Measurements from ENCODE around the gene CELF4.

CELF4 gene

DNA sequence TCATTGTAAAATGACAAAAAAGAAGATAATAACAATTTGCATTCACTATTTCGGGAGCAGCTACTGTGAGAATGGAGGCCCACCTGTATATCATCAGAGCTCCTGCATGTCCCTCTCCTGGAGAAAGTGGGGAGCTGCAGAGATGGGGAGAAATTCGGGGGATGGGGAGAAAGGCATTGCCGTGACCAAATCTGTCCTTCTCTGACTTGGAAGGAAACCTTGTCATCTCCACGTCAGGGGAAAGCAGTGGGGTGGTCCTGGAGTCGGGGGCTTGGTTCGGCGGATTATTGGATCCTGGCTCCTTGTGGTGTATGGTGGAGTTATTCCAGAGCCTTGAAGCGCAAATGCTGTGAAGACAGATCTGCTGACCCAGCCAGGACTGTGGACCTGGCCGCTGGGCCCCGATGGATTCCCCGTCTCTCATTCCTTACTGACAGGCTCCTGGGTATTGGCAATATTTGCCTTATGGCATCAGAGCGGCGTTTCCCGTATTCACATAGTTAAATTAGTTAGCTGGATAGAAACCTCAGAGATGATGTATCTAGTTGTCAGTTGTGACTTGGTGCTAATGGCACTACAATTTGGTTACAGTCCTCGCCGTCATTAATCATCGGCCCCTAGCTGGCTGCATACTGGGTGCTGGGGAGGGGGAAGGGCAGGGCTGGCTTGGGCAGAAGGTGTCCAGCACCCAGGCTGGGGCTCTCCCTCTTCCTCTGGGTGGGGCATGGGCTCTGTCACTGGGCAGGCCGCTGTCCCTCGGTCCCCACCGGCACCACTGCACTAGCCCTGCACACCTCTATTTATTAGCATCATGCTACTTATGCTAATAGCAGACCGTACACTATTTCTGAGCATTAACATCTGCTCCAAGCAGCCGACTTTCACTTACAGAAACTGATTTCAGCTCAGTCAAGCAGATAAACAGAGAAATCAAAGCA is 31.7 kb downstream of the CELF4 start:
- peak in 2 of 10 donors; percentile 54 to 63 for DNase-seq

DNA sequence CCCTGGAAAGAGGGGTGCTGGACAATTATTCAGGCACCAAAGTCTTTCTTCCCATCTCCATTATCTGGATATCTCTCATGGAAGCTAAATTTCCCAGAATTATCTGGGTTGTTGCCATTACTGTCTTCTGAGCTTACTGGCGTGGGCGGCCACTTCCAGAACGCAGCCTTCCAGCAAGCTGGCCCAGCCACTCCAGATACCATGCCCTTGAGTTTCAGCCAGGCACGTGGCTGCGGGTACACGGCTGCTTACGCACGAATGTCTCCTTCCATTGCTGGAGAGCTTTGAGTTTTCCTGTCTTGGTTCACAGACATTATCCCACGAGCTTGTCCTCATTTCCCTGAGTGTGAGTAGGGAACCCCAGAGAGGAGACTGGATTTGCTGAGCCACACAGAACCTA is 32.7 kb downstream of the CELF4 start:
- DNase-seq: peak in 8 of 10 donors; percentile 49 to 95 (median 73)
- intact Hi-C loops (cut with DNase I): no loop called here

More for the DNA sequence above, 31.7 kb downstream of the CELF4 start:
- intact Hi-C loops (cut with DNase I): no loop called here

DNA sequence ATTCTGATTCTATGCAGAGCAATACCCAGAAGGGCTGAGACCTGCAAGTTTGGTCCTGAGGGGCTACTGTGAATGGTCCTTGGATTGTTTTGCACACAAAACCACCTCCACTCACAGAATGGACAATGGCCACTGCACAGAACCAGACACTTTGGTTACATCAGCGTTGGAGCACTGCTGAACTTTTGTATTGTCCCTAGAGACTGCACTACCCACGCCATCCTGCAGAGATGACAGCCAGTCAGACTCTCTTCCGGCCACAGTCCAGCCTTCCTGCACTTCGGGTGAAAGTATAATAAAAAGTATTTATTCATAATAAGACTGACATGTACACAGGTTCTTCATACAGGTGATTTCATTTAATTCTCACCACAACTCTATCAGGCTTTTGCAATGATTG is 35.7 kb downstream of the CELF4 start:
- intact Hi-C loops (cut with DNase I): no loop called here

DNA sequence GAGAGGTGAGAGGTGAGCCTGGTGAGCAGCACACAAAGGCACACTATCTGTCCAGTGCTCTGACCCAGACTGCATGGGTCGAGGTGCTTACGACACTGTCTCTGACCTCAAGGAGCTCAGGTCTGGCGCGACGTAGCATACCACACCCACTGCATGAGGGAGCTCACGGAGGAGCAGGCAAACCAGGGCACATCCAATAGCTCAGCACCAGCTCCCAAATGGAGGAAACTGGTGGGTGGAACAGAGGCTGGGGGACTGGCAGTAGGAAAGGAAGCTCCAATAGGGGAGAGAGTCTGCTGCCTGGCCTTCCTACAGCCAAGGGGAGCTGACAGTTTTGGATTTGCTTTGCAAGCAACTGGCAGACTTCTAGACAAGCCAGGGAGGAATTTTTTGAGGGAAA is 36.3 kb downstream of the CELF4 start:
- DNase-seq: peak in 2 of 10 donors; percentile 49 to 85
- intact Hi-C loops (cut with DNase I): no loop called here

More for the DNA sequence above, 35.7 kb downstream of the CELF4 start:
- DNase-seq: no peak

DNA sequence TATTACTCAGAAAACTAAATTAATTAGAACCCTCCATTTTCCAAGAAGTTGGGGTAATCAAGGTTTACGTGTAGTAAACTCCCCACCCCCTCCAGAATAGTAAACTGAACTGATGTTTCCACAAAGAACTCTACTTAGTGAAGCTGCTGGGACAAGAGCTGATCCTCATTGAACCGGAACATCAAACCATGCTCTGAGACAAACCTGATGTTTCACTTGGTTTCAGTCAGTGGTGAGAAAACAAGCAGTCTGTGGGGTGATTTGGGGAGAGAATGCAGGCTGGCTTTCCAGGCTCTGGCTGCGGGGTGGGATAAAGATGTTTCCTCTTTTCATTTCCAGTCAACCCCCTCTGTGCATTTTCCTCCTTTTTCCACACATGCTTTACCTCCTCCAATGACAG is 38.2 kb downstream of the CELF4 start:
- intact Hi-C loops (cut with DNase I): no loop called here
- peak in 2 of 10 donors; percentile 8 to 9 for DNase-seq

DNA sequence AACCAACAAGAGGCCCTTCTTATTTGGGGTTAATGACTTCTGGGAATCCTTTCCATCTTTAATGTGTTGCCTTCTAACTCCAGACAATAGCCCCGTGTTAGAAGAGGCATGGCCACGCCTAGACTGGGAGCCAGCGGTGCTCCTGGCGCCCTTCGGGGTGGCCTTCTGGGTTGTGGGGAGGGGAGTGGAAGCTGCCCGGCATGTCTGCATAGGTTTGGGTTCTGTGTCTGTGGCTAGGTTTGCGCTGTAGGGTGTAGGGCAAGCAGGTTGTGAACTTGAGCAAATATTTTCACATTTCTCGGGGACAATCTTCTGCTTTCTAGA is 40.4 kb downstream of the CELF4 start:
- intact Hi-C loops (cut with DNase I): no loop called here
- peak in 1 of 10 donors; percentile 30 for DNase-seq

DNA sequence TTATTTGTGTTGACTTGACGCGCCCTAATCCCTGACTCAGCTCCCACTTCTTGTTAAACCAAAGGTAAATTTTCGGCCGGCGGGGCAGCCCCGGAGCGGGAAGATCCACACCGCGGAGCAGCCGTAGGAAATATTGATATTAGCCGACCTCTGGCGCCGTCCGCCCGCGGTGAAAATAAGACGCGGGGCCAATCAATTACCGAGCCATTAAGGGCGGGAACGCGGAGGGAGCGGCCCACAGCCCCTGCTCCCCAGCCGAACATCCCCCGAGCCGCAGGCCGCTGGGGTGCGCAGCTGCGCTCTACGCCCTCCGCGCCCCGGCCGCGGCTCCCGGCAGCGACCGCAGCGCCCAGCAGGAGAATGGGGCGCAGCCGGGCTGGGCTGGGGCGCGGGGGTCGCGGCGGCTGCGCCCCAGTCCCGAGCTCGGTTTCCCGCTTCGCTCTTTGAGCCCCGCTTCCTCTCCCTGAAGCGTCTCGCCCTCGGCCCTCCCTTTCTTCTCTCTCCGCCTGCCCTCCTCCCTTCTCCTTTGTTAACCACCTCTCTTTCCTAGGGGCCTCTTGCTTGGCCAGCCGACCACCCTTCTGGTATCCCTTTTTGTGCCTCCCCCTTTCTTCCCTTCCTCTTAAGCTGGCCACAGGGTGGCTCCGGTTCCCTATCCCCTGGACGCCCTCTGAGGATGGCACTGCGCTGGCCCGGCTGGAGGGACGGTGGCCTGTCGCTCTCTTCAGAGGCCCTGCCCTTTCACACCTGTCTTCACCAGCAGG is 40.9 kb downstream of the CELF4 start:
- intact Hi-C loops (cut with DNase I): no loop called here
- DNase-seq: peak in 3 of 10 donors; percentile 64 to 74 (median 65)

DNA sequence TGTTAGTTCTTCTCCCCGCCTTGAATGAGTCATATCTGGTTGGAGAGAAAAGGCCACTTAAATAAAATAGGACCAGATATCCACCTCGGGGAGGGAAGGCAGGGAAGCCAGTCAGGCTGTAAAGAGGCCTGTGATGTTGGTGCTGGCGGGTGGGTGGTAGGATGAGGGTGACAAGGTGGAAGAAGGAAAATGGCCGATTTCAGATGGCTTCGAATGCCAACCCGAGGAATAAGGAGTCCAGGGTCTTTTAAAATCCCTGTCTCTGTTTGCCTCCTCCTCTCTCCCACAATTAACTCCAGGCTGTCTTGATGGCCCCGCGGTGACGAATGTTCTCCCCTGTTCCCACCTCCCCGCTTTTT is 41.5 kb downstream of the CELF4 start:
- DNase-seq: peak in 2 of 10 donors; percentile 27 to 48
- intact Hi-C loops (cut with DNase I): no loop called here

DNA sequence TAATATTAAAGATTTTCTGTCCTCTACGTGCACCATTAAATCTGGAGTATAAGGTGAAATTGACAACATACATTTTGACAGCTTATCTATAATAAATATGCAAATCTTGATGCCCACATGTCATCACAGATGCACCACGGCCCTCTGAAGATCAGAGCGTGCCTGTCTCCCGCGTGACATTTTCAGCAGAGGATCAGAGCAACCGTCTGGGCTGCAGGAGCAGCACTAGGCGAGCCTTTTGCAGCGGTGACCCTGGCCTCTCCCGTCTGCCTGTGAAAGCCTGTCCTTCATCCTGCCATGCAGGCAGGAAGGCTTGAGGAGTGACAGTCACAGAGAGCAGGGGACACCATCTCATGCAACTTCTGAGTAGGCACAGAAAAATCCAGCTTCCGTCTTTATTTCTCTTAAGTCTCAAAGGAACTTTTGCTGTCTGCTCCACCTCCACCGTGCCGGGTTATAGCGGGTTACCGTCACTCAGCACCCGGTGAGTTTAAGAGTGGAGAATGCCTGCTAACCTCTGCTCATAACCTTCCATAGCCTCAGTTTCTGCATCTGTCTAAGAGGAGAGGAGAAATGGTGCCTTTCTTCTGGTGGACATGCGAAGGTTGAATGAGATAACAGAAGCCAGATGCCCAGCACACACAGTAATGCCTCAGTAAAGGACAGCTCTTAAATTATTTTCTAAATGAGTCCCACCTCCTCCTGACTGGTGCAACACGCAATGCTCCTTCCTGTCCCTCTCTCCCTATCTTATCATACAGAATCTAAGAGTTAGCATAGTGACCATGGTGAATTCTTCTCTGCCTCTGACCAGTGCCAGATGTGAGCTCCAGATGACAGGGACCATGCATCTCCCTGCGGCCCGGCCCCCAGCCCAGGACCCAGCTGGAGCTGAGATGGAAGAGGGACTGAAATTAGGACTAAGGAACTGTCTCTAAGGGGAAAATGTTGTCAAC is 43.8 kb downstream of the CELF4 start:
- intact Hi-C loops (cut with DNase I): no loop called here
- peak in 1 of 10 donors; percentile 64 for DNase-seq

DNA sequence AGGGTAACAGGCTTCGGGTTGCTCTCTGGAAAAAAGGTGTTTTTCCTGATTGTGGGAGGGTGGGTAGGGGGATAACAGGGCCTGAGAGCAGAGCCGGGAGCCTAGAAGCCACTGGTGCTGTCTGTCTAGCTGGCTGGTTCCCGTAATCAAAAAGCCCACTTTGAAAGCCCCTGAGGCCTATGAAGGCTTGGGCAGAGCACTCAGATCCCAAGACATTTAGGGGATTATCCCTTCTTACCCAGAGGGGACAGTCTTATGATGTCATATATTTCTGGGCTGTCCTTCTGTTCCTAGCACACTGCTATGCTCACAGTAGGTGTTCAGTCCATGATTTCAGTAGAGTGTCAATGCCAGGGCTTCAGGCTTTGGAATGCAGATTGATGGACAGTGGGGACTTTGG is 45.1 kb downstream of the CELF4 start:
- intact Hi-C loops (cut with DNase I): no loop called here
- peak in 1 of 10 donors; percentile 2 for DNase-seq

DNA sequence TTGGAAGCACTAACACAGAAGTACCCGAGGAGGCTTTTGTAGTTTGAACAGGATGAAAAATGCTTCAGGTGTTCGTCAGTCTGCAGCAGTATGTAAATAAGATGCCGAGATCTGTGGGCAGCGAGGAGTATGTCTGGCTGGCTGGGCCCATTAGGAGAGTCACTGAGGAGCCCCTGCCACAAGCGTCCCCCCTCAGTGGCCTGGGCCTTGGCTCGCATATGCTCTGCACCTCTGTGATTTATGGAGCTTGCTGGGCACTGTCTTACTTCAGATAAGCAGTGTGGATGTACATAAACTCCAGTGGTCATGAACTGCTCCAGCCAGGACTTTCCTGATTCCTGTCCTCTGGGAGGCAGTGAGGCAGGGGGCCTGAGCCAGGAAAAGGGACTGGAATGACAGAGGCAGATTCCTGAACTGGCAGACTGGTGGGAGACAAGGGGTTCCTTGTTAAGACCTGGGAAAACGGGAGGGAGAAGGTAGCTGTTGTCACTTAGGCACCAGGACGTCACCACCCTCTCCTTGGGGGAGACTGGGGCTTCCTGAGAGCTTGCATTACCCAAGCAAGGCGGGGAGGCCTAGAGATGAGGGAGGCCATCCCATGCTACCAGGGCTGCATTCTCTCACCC is 46.0 kb downstream of the CELF4 start:
- intact Hi-C loops (cut with DNase I): no loop called here
- peak in 1 of 10 donors; percentile 58 for DNase-seq

DNA sequence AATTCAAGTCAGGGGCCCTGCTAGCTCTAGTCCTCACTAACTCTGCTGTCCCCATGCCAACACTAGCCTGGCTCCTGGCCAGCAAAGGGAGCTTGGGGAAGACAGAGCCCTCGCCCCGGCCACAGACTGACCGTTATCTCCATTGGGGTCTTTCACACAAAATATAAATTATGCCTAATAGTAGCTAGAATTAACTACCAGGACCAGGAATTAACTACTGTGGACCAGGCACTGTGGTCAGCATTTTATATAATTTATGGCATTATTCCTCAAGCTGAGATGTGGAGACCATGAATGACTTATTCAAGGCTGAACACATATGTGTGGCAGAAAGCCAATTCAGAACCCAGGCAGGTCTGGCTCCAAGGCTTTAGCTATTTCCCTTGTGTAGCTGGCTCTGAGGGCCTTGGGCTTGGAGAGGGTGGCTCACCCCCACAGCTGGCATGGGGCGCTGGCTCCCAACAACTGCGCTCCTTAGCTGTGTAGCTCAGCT is 49.2 kb downstream of the CELF4 start:
- DNase-seq: peak in 1 of 10 donors; percentile 54
- intact Hi-C loops (cut with DNase I): no loop called here

DNA sequence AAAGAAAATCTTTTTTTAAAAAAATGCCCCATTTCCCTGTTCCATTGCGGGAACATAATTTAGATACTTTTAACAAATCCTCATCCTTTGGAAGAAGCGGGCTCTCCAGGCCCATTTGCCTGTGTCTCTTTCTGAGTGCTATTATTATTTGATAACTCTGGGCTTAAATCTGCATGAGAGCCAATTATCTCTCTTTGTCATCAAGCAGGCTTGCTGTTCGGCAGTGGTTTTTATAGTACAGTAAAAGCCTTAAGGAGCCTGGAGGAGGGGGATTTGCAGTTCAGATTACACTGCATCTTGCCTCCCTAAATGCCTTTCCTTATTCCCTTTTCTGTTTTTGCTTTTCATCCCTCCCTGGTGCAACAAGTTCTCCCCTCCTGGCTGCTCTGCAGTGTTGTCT is 50.6 kb downstream of the CELF4 start:
- intact Hi-C loops (cut with DNase I): no loop called here
- peak in 1 of 10 donors; percentile 24 for DNase-seq

DNA sequence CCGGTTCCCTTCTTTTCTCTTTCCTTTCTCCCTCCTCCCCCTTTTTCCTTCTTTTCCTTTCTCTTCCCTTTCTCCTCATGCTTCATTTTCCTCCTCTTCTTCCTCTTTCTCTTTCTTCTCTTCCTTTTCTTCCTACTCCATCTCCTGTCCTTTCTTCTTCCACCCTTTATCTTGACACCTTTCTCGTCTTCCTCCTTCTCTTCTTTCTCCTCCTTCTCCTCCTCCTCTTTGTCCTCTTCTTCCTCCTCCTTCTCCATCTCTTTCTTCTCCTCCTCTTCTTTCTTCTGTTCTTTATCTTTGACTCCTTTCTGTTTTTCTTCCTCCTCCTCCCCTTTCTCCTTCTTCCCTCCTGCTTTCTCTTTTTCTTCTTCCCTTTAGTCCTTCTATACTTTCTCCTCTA is 53.2 kb downstream of the CELF4 start:
- DNase-seq: no peak
- intact Hi-C loops (cut with DNase I): no loop called here

DNA sequence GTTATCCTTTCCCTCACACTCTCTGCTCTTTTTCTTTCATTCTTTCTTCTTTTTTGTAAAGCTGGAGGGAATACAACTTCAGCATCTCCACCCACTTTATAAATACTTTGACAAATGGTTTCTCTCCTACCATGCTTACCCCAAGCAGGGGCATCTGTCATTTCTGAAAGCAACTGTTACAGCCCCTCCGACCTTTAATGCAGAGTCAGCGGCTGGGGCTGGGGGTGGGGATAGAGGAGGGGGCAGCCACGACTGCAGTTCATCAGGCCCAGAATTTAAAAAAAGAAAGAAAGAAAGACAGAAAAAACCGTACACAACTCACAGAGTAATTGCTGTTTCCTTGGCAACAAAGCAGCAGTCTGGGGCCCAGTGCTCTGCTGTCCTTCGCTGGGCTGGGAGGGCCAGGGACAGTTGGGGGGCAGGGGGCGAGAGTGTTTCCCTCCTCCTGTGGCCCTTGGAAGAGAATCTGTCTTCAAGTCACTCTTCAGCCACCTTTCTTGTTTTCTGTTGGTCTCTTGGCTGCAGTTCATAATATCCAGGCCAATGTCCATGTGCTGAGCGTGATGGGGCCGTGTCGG is 53.8 kb downstream of the CELF4 start:
- intact Hi-C loops (cut with DNase I): no loop called here
- peak in 3 of 10 donors; percentile 47 to 71 (median 65) for DNase-seq

DNA sequence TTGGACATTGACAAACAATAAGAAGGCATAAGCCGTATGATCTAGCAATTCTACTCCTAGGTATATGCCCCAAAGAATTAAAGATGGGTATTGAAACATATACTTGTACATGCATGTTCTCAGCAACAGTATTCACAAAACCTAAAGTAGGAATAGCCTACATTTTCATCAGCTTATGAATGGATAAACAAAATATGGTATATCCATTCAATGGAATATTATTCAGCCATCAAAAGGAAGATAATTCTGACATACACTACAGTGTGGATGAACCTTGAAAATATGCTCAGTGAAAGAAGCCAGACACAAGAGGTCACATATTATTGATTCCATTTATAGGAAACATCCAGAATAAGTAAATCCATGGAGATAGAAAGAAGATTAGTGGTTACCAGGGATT is 56.0 kb downstream of the CELF4 start:
- no peak for DNase-seq
- intact Hi-C loops (cut with DNase I): no loop called here

DNA sequence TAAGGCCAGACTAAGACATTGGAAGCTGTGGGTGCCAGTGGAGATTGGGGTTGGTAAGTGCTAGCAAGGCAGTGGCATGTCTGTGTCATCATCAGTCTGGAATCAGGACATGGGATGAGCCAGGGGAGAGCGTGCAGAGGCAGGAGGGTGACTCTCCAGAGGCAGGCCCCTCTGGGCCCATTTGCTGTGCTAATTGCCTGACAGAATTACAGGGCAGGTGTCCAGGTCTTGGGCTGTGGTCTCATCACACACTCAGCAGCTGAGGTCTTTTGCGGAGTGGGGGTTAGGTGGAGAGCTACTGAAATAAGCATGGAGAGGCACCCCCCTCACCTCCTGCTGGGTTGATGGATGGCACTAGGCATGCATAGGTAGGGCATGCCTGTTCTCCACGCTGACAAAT is 57.4 kb downstream of the CELF4 start:
- peak in 3 of 10 donors; percentile 39 to 60 (median 42) for DNase-seq

DNA sequence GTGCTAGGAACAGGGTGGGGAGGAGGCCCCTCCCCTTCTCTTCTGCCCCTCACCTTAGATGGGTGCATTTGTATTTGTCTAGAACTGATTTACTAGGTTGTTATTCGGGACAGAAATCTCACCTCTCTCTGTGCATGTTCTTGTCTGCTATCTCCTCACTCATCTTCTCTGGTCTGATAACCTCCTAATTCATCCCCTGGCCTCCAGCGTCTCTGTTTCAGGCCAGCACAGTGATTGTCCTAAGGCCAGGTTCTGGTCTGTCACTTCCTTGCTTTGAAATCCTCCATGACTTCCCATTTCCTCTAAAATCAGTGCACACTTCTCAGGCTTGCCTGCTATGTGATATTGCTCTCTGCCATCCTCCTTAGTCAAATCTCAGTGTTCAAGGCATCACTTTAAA is 58.4 kb downstream of the CELF4 start:
- no peak for DNase-seq
- intact Hi-C loops (cut with DNase I): no loop called here

More for the DNA sequence above, 57.4 kb downstream of the CELF4 start:
- intact Hi-C loops (cut with DNase I): no loop called here

DNA sequence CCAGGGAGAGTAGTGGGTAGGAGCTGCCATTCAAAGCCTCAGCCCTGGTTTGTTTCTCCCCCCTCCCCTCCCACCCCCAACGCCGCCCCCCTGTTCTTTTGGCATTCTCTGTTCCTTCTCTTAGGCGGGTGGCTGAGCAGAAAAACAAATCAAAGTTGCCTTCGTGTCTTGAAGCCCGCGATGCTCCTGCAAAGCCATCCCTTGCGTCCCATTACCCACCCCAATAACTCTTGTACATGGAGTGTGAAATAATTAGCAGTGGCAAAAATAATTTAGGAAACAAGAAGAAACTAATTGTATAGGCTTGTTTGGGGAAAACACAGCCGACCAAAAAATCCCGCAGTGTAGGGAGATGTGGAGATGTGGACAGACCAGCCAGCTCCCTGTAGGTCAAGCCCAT is 59.6 kb downstream of the CELF4 start:
- DNase-seq: peak in 2 of 10 donors; percentile 11 to 41
- intact Hi-C loops (cut with DNase I): no loop called here

All from posterior cingulate gyrus (tissue), 11 donors.